ENCODE measurements around the gene CYB5RL.

CYB5RL gene

GRCh38 chr1:54186056-54186455, 13.8 kb downstream of the CYB5RL start:
- Mint-ChIP-seq H3K9me3 (peaks cover 2% of the 10 kb centered on the region), H3K27ac (no peak overlapping the region), H3K36me3 (peaks cover 34% of the 10 kb centered on the region), H3K4me3 (no peak overlapping the region), H3K4me1 (no peaks in the 10 kb centered on the region), H3K27me3 (no peaks in the 10 kb centered on the region)
- ATAC-seq (ENCODE audit: low read depth) (no peak), DNase-seq (ENCODE audit: low spot score in 2 of 2) (no peak)

- H3K9me3 Mint-ChIP-seq, result peaks cover under 1% of the 10 kb centered on the region
- H3K4me3 Mint-ChIP-seq, result no peak overlapping the region
- no peak for DNase-seq (ENCODE audit: low spot score in 2 of 2)
- no peaks in the 10 kb centered on the region for H3K4me1 Mint-ChIP-seq
- no peaks in the 10 kb centered on the region for H3K27me3 Mint-ChIP-seq
- ATAC-seq (ENCODE audit: low read depth), result no peak
- H3K36me3 Mint-ChIP-seq, result peaks cover 24% of the 10 kb centered on the region
- H3K27ac Mint-ChIP-seq, result no peak overlapping the region
Measured at GRCh38 chr1:54180701-54181360, 19.0 kb downstream of the CYB5RL start.

- H3K36me3 Mint-ChIP-seq, result peaks cover 20% of the 10 kb centered on the region
- no peak overlapping the region for H3K4me3 Mint-ChIP-seq
Measured at GRCh38 chr1:54178296-54179070, 21.3 kb downstream of the CYB5RL start.

GRCh38 chr1:54177726-54178125, 22.1 kb downstream of the CYB5RL start:
- Mint-ChIP-seq H3K9me3 (no peaks in the 10 kb centered on the region), H3K36me3 (peaks cover 17% of the 10 kb centered on the region), H3K4me3 (no peak overlapping the region), H3K27me3 (no peaks in the 10 kb centered on the region), H3K27ac (no peak overlapping the region), H3K4me1 (no peaks in the 10 kb centered on the region)
- DNase-seq (ENCODE audit: low spot score in 2 of 2) (no peak), ATAC-seq (ENCODE audit: low read depth) (no peak)

More at GRCh38 chr1:54178296-54179070, 21.3 kb downstream of the CYB5RL start:
- H3K27ac Mint-ChIP-seq, result no peak overlapping the region
- DNase-seq (ENCODE audit: low spot score in 2 of 2), result no peak
- H3K4me1 Mint-ChIP-seq, result no peaks in the 10 kb centered on the region
- ATAC-seq (ENCODE audit: low read depth), result no peak
- H3K27me3 Mint-ChIP-seq, result no peaks in the 10 kb centered on the region
- no peaks in the 10 kb centered on the region for H3K9me3 Mint-ChIP-seq

GRCh38 chr1:54176621-54177327, 23.1 kb downstream of the CYB5RL start:
- no peak overlapping the region for H3K27ac Mint-ChIP-seq
- no peak for ATAC-seq (ENCODE audit: low read depth)
- peaks cover 17% of the 10 kb centered on the region for H3K36me3 Mint-ChIP-seq
- no peak overlapping the region for H3K4me3 Mint-ChIP-seq
- H3K4me1 Mint-ChIP-seq, result no peaks in the 10 kb centered on the region
- no peaks in the 10 kb centered on the region for H3K9me3 Mint-ChIP-seq
- DNase-seq (ENCODE audit: low spot score in 2 of 2), result no peak
- no peaks in the 10 kb centered on the region for H3K27me3 Mint-ChIP-seq

- H3K27ac Mint-ChIP-seq, result no peak overlapping the region
- no peak overlapping the region for H3K4me3 Mint-ChIP-seq
- DNase-seq (ENCODE audit: low spot score in 2 of 2) (no peak), ATAC-seq (ENCODE audit: low read depth) (no peak)
- no peaks in the 10 kb centered on the region for H3K4me1 Mint-ChIP-seq
- H3K9me3 Mint-ChIP-seq, result no peaks in the 10 kb centered on the region
- no peaks in the 10 kb centered on the region for H3K27me3 Mint-ChIP-seq
- H3K36me3 Mint-ChIP-seq, result peaks cover 17% of the 10 kb centered on the region
Measured at GRCh38 chr1:54174106-54174505, 25.7 kb downstream of the CYB5RL start.

GRCh38 chr1:54173681-54174080, 26.1 kb downstream of the CYB5RL start:
- DNase-seq (ENCODE audit: low spot score in 2 of 2) (no peak), ATAC-seq (ENCODE audit: low read depth) (no peak)
- Mint-ChIP-seq H3K4me3 (no peak overlapping the region), H3K27ac (no peak overlapping the region), H3K27me3 (no peaks in the 10 kb centered on the region), H3K9me3 (no peaks in the 10 kb centered on the region), H3K36me3 (peaks cover 14% of the 10 kb centered on the region), H3K4me1 (no peaks in the 10 kb centered on the region)

- Mint-ChIP-seq H3K27ac (no peak overlapping the region), H3K36me3 (peaks cover 10% of the 10 kb centered on the region), H3K4me1 (no peaks in the 10 kb centered on the region), H3K4me3 (no peak overlapping the region), H3K27me3 (no peaks in the 10 kb centered on the region), H3K9me3 (no peaks in the 10 kb centered on the region)
- ATAC-seq (ENCODE audit: low read depth) (no peak), DNase-seq (ENCODE audit: low spot score in 2 of 2) (no peak)
Measured at GRCh38 chr1:54172614-54173599, 26.9 kb downstream of the CYB5RL start.

GRCh38 chr1:54171606-54172005, 28.2 kb downstream of the CYB5RL start:
- no peaks in the 10 kb centered on the region for H3K27me3 Mint-ChIP-seq
- no peak overlapping the region for H3K27ac Mint-ChIP-seq
- no peak overlapping the region for H3K4me3 Mint-ChIP-seq
- H3K36me3 Mint-ChIP-seq, result peaks cover 10% of the 10 kb centered on the region
- no peak for DNase-seq (ENCODE audit: low spot score in 2 of 2)
- H3K4me1 Mint-ChIP-seq, result no peaks in the 10 kb centered on the region
- H3K9me3 Mint-ChIP-seq, result no peaks in the 10 kb centered on the region
- ATAC-seq (ENCODE audit: low read depth), result no peak

GRCh38 chr1:54171016-54171415, 28.8 kb downstream of the CYB5RL start:
- H3K4me3 Mint-ChIP-seq, result no peak overlapping the region
- H3K27me3 Mint-ChIP-seq, result no peaks in the 10 kb centered on the region
- H3K4me1 Mint-ChIP-seq, result no peaks in the 10 kb centered on the region
- H3K27ac Mint-ChIP-seq, result no peak overlapping the region
- H3K36me3 Mint-ChIP-seq, result peaks cover 10% of the 10 kb centered on the region
- DNase-seq (ENCODE audit: low spot score in 2 of 2) (no peak), ATAC-seq (ENCODE audit: low read depth) (no peak)
- no peaks in the 10 kb centered on the region for H3K9me3 Mint-ChIP-seq

GRCh38 chr1:54169068-54169467, 30.8 kb downstream of the CYB5RL start:
- no peak for ATAC-seq (ENCODE audit: low read depth)
- peaks cover 7% of the 10 kb centered on the region for H3K36me3 Mint-ChIP-seq
- no peaks in the 10 kb centered on the region for H3K27me3 Mint-ChIP-seq
- DNase-seq (ENCODE audit: low spot score in 2 of 2), result no peak
- H3K4me1 Mint-ChIP-seq, result no peaks in the 10 kb centered on the region
- no peaks in the 10 kb centered on the region for H3K9me3 Mint-ChIP-seq
- H3K27ac Mint-ChIP-seq, result no peak overlapping the region
- H3K4me3 Mint-ChIP-seq, result no peak overlapping the region

- Mint-ChIP-seq H3K4me1 (no peaks in the 10 kb centered on the region), H3K4me3 (no peak overlapping the region), H3K27me3 (no peaks in the 10 kb centered on the region), H3K27ac (no peak overlapping the region), H3K36me3 (peaks cover 7% of the 10 kb centered on the region), H3K9me3 (no peaks in the 10 kb centered on the region)
- ATAC-seq (ENCODE audit: low read depth), result no peak
- DNase-seq (ENCODE audit: low spot score in 2 of 2), result no peak
Measured at GRCh38 chr1:54168206-54168965, 31.4 kb downstream of the CYB5RL start.
